Panc1 (cell line): ENCODE data around the gene RBM24. TPM values are rescaled to one million over a fixed set of nuclear protein-coding genes. Genes with fewer than 3 reads are reported as not detected.
"Not testable (repeated sequence)": the region's sequence is repeated elsewhere in the genome, so short reads cannot be mapped to it uniquely, and the experiment has no call there.

Experiments used
- ATAC-seq: fragments of 200-7000 bp; cut with Tn5 transposase; 2 replicates; pipeline ENCODE4 v1.9.1; 2020; ENCODE audit warnings: mild to moderate bottlenecking, moderate library complexity
- BruUV-seq: library from RNA; stranded (reverse); fragments of 400-500 nt; replicated peaks from 2 replicates; lab custom pipeline; 2021; lab: Mats Ljungman, UMichigan
- CTCF ChIA-PET: fragments of 300-600 bp; sonication (Branson Sonifier 250); formaldehyde crosslinking; loops from one replicate; lab custom pipeline; 2022; ENCODE audit warnings: antibody characterized with exemption; lab: Charles Lee
- POLR2A ChIA-PET: fragments of 300-600 bp; sonication (Branson Sonifier 250); formaldehyde crosslinking; loops from one replicate; lab custom pipeline; 2022; ENCODE audit warnings: antibody characterized with exemption; lab: Charles Lee
- DNase-seq: peaks from one replicate; pipeline ENCODE4 v3.0.0-alpha.2; 2010; ENCODE audit warnings: low read depth, low spot score
- H3K27ac ChIP-seq: 2 replicates; pipeline ENCODE4 v1.5.1; 2011; ENCODE audit warnings: mild to moderate bottlenecking, low read length, inconsistent platforms
- H3K27me3 ChIP-seq: fragments of 200-500 bp; sonication (Bioruptor generic); 2 replicates; pipeline ENCODE4 v1.6.0; 2014; ENCODE audit warnings: low read length, inconsistent platforms; ENCODE audit not compliant: control insufficient read depth, insufficient read depth
- H3K36me3 ChIP-seq: fragments of 200-500 bp; sonication (Bioruptor generic); 2 replicates; pipeline ENCODE4 v1.5.1; 2014; ENCODE audit warnings: inconsistent platforms, mild to moderate bottlenecking, low read length, moderate library complexity; ENCODE audit not compliant: control insufficient read depth, insufficient read depth
- H3K4me1 ChIP-seq: 2 replicates; pipeline ENCODE4 v1.5.1; 2011; ENCODE audit warnings: inconsistent platforms, mild to moderate bottlenecking, low read length, moderate library complexity; ENCODE audit not compliant: control insufficient read depth, insufficient read depth
- H3K4me3 ChIP-seq, 2 experiments: 2 replicates each; pipeline ENCODE4 v1.5.1; 2011 to 2012; ENCODE audit warnings: low read depth in 2 of 2, low read length in 2 of 2, mild to moderate bottlenecking in 2 of 2, inconsistent platforms in 1 of 2, moderate library complexity in 1 of 2
- H3K9me3 ChIP-seq: fragments of 200-500 bp; sonication (Bioruptor generic); 2 replicates; pipeline ENCODE4 v1.5.1; 2014; ENCODE audit warnings: low read depth, mild to moderate bottlenecking, inconsistent platforms, low read length, moderate library complexity; ENCODE audit not compliant: control insufficient read depth, insufficient read depth
- CTCF ChIP-seq: fragments of 450-650 bp; IDR thresholded peaks from 2 replicates; pipeline ENCODE4 v1.5.1; 2017; ENCODE audit warnings: mild to moderate bottlenecking
- POLR2AphosphoS5 ChIP-seq: IDR thresholded peaks from 2 replicates; pipeline ENCODE4 v1.6.1; 2012; ENCODE audit warnings: mild to moderate bottlenecking, low read depth, low read length, moderate library complexity
- REST ChIP-seq, 2 experiments: IDR thresholded peaks; 2 replicates each; pipeline ENCODE4 v1.6.1; 2011 to 2012; ENCODE audit warnings: low read depth in 2 of 2, control low read depth in 1 of 2, low read length in 1 of 2, mild to moderate bottlenecking in 1 of 2, moderate library complexity in 1 of 2; ENCODE audit not compliant: insufficient read depth in 1 of 2
- SIN3A ChIP-seq: IDR thresholded peaks from 2 replicates; pipeline ENCODE4 v1.6.1; 2012; ENCODE audit warnings: low read depth, mild to moderate bottlenecking, low read length, moderate library complexity, borderline replicate concordance; ENCODE audit not compliant: insufficient read depth
- TCF7L2 ChIP-seq: IDR thresholded peaks from 2 replicates; pipeline ENCODE4 v1.6.1; 2011; ENCODE audit warnings: mild to moderate bottlenecking, low read depth, low read length, inconsistent platforms
- in situ Hi-C: cut with HindIII; loops from 2 replicates; pipeline ENCODE4 v1.10.0; 2016; ENCODE audit warnings: low sequenced_read_pairs, low pct_unique_long_range_greater_than_20kb
- intact Hi-C: fragments of 100-400 bp; cut with micrococcal nuclease; formaldehyde crosslinking; loops from one replicate; pipeline ENCODE4 v1.10.0; 2022; ENCODE audit not compliant: unreplicated experiment
- total RNA-seq: library from RNA; stranded (reverse); gene quantifications from one replicate; pipeline ENCODE4 v1.2.1, GENCODE V29; 2021; ENCODE audit not compliant: unreplicated experiment

Gene RBM24
- total RNA-seq, 1 experiment from 2014 or later = 23.0 TPM

- POLR2A ChIA-PET = no interaction called here
- intact Hi-C loops (no loop called here), in situ Hi-C loops (no loop called here)
- Histone ChIP-seq H3K27me3 (no peaks in the 10 kb centered on the region), H3K27ac (no peak overlapping the region), H3K4me1 (no peaks in the 10 kb centered on the region), H3K36me3 (no peaks in the 10 kb centered on the region), H3K4me3 (no peak overlapping the region), H3K9me3 (no peaks in the 10 kb centered on the region)
- DNase-seq (no peak), ATAC-seq (no peak)
- no peak for TF ChIP-seq TCF7L2
- no peak for TF ChIP-seq POLR2AphosphoS5
- no peak for TF ChIP-seq SIN3A
- TF ChIP-seq REST (IDR thresholded peaks at IDR 0.05; ENCODE audit: insufficient read depth in 1 of 2, low read depth in 2 of 2, low read length in 1 of 2) = no peak
- no peak for TF ChIP-seq CTCF
- no TSS peak for BruUV-seq
- CTCF ChIA-PET = no interaction called here
Observed at GRCh38 chr6:17318435-17319165, 37.4 kb downstream of the RBM24 start.

GRCh38 chr6:17320266-17320665, 39.1 kb downstream of the RBM24 start:
- H3K9me3 ChIP-seq, H3K27ac ChIP-seq, DNase-seq, in situ Hi-C loops, H3K4me1 ChIP-seq, ATAC-seq, CTCF ChIA-PET, intact Hi-C loops, H3K36me3 ChIP-seq, H3K27me3 ChIP-seq, BruUV-seq, H3K4me3 ChIP-seq, POLR2A ChIA-PET: not testable (repeated sequence)

- DNase-seq (no peak), ATAC-seq (no peak)
- H3K9me3 ChIP-seq = no peaks in the 10 kb centered on the region
- no TSS peak for BruUV-seq
- H3K4me1 ChIP-seq = no peaks in the 10 kb centered on the region
- no peak overlapping the region for H3K4me3 ChIP-seq
- H3K27ac ChIP-seq = no peak overlapping the region
- ChIA-PET POLR2A (no interaction called here), CTCF (no interaction called here)
- in situ Hi-C loops = no loop called here
- no peaks in the 10 kb centered on the region for H3K36me3 ChIP-seq
- TF ChIP-seq POLR2AphosphoS5 (no peak), CTCF (no peak), SIN3A (no peak), REST (IDR thresholded peaks at IDR 0.05; ENCODE audit: insufficient read depth in 1 of 2, low read depth in 2 of 2, low read length in 1 of 2) (no peak), TCF7L2 (no peak)
- H3K27me3 ChIP-seq = no peaks in the 10 kb centered on the region
- intact Hi-C loops = no loop called here
Observed at GRCh38 chr6:17331238-17331637, 50.1 kb downstream of the RBM24 start.
